ENCODE results near the gene GSTA1. TPM values are rescaled to one million over a fixed set of nuclear protein-coding genes. Genes with fewer than 3 reads are reported as not detected.
"Not testable (repeated sequence)": the region's sequence is repeated elsewhere in the genome, so short reads cannot be mapped to it uniquely, and the experiment has no call there.

Gene GSTA1
- total and polyA plus RNA-seq, 2 experiments from 2014 or later: 1,158 to 1,177 TPM

GRCh38 chr6:52840763-52841585, 37.4 kb upstream of the GSTA1 start, which contains the start of gene GSTA5:
TSS of gene GSTA5 (minus strand) at chr6:52840813.
- no peaks in the 10 kb centered on the region for H3K9me3 ChIP-seq (ENCODE audit: low read depth)
- H3K27ac ChIP-seq: no peak within 1 kb of the TSS
- no peaks in the 10 kb centered on the region for H3K9me2 ChIP-seq (replicated peaks; ENCODE audit: insufficient read depth)
- H3K79me2 ChIP-seq: no peaks in the 10 kb centered on the region
- no peak within 1 kb of the TSS for H3K4me2 ChIP-seq
- H3K27me3 ChIP-seq: no peaks in the 10 kb centered on the region
- WGBS (ENCODE audit: low lambda C conversion rate, missing lambda C conversion rate): 83% methylated on average over 5 of the region's 5 CpGs
- H3K4me1 ChIP-seq (ENCODE audit: insufficient read depth): peaks cover 9% of the 10 kb centered on the region
- H2AFZ ChIP-seq: no peak within 1 kb of the TSS
- H3K36me3 ChIP-seq (replicated peaks; ENCODE audit: insufficient read depth, low read depth): no peaks in the 10 kb centered on the region
- no peaks in the 10 kb centered on the region for H4K20me1 ChIP-seq (ENCODE audit: insufficient read depth, poor library complexity, severe bottlenecking)
- H3K4me3 ChIP-seq: no peak within 1 kb of the TSS
- TF ChIP-seq EZH2phosphoT487 (IDR thresholded peaks at IDR 0.05; ENCODE audit: low read depth, severe bottlenecking, unreplicated experiment) (no peak), CTCF (IDR thresholded peaks at IDR 0.05; ENCODE audit: poor library complexity) (no peak)
- no peak for DNase-seq (ENCODE audit: low spot score)

GRCh38 chr6:52839124-52840055, 35.8 kb upstream of the GSTA1 start:
- H3K4me1 ChIP-seq (ENCODE audit: insufficient read depth): no peaks in the 10 kb centered on the region
- H3K9me2 ChIP-seq (replicated peaks; ENCODE audit: insufficient read depth): no peaks in the 10 kb centered on the region
- H2AFZ ChIP-seq: no peak overlapping the region
- 63% methylated on average over 20 of the region's 20 CpGs for WGBS (ENCODE audit: low lambda C conversion rate, missing lambda C conversion rate)
- no peaks in the 10 kb centered on the region for H3K27me3 ChIP-seq
- DNase-seq (ENCODE audit: low spot score): peak; percentile 70
- no peak for TF ChIP-seq EZH2 (IDR thresholded peaks at IDR 0.05; ENCODE audit: borderline replicate concordance)
- no peak for TF ChIP-seq EZH2phosphoT487 (IDR thresholded peaks at IDR 0.05; ENCODE audit: low read depth, severe bottlenecking, unreplicated experiment)
- TF ChIP-seq CTCF (IDR thresholded peaks at IDR 0.05; ENCODE audit: poor library complexity): peak; percentile 66
- no peaks in the 10 kb centered on the region for H3K9me3 ChIP-seq (ENCODE audit: low read depth)
- H3K79me2 ChIP-seq: no peaks in the 10 kb centered on the region
- H3K36me3 ChIP-seq (replicated peaks; ENCODE audit: insufficient read depth, low read depth): no peaks in the 10 kb centered on the region
- H3K27ac ChIP-seq: no peak overlapping the region
- H4K20me1 ChIP-seq (ENCODE audit: insufficient read depth, poor library complexity, severe bottlenecking): no peaks in the 10 kb centered on the region
- no peak overlapping the region for H3K4me3 ChIP-seq
- no peak overlapping the region for H3K4me2 ChIP-seq

GRCh38 chr6:52834481-52834880, 30.9 kb upstream of the GSTA1 start:
- Histone ChIP-seq H3K27ac (no peak overlapping the region), H4K20me1 (ENCODE audit: insufficient read depth, poor library complexity, severe bottlenecking) (no peaks in the 10 kb centered on the region), H3K4me3 (no peak overlapping the region), H3K4me1 (ENCODE audit: insufficient read depth) (no peaks in the 10 kb centered on the region), H3K4me2 (no peak overlapping the region), H3K9me3 (ENCODE audit: low read depth) (no peaks in the 10 kb centered on the region), H3K9me2 (replicated peaks; ENCODE audit: insufficient read depth) (no peaks in the 10 kb centered on the region), H2AFZ (no peak overlapping the region), H3K79me2 (no peaks in the 10 kb centered on the region), H3K36me3 (replicated peaks; ENCODE audit: insufficient read depth, low read depth) (no peaks in the 10 kb centered on the region), H3K27me3 (no peaks in the 10 kb centered on the region)
- no peak for DNase-seq (ENCODE audit: low spot score)
- TF ChIP-seq CTCF (IDR thresholded peaks at IDR 0.05; ENCODE audit: poor library complexity) (no peak), EZH2 (IDR thresholded peaks at IDR 0.05; ENCODE audit: borderline replicate concordance) (no peak), EZH2phosphoT487 (IDR thresholded peaks at IDR 0.05; ENCODE audit: low read depth, severe bottlenecking, unreplicated experiment) (no peak)
- 94% methylated on average over 1 of the region's 1 CpG for WGBS (ENCODE audit: low lambda C conversion rate, missing lambda C conversion rate)

- not testable (repeated sequence) for H3K9me3 ChIP-seq (ENCODE audit: low read depth); H3K27ac ChIP-seq; H3K79me2 ChIP-seq; H3K27me3 ChIP-seq; H3K4me1 ChIP-seq (ENCODE audit: insufficient read depth); H3K4me3 ChIP-seq; H3K4me2 ChIP-seq; H4K20me1 ChIP-seq (ENCODE audit: insufficient read depth, poor library complexity, severe bottlenecking); DNase-seq (ENCODE audit: low spot score); H3K36me3 ChIP-seq (replicated peaks; ENCODE audit: insufficient read depth, low read depth); H3K9me2 ChIP-seq (replicated peaks; ENCODE audit: insufficient read depth); H2AFZ ChIP-seq
- 90% methylated on average over 4 of the region's 4 CpGs for WGBS (ENCODE audit: low lambda C conversion rate, missing lambda C conversion rate)
Observed at GRCh38 chr6:52830869-52831268, 27.3 kb upstream of the GSTA1 start.

Data from hepatocyte (in vitro differentiated cells).